ENCODE data around the gene MAPK8. TPM values are rescaled to one million over a fixed set of nuclear protein-coding genes. Genes with fewer than 3 reads are reported as not detected.

MAPK8 gene
- total RNA-seq, 1 experiment from 2014 or later, result 55.7 TPM

DNA sequence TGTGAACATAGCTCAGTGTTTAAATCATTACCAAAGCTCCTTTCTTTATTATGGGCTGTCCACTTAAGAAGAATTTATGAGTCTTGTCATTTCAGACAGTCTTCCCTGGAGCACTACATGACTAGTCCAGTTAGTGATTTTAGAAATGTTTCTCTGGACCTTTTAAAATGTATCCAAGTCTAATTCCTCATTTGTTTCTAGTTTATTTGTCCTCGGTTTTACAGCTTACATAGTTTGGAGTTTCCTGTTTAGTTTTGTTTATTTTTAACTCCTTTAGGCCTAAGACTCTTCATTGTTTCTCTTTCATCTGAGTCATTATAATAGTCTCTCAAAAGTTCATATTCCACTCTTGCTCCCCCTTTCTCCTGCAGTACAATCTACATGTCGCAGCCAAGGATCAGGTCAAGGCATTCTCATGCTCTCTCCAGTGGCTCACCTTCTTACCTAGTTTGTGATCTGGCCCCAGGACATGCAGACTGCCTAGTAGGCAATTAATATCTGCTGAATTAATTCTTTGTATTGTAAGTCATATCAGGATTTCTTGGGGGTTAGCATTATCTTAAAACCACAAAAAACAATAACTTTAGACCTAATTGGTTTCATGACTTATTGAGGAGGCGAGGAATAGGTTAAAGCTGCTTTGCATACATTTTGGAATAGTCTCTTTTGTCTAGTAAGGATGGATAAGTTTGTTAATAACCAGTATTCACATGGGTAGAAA is 93.8 kb downstream of the MAPK8 start:
- H3K4me3 Mint-ChIP-seq (ENCODE audit: low read depth, unreplicated experiment), result peak overlapping the region; percentile 12
- H3K27ac Mint-ChIP-seq (ENCODE audit: unreplicated experiment), result peak overlapping the region; percentile 71
- H3K27me3 Mint-ChIP-seq (ENCODE audit: unreplicated experiment), result no peaks in the 10 kb centered on the region
- no TSS peak for BruUV-seq (replicated peaks)
- H3K4me1 Mint-ChIP-seq (ENCODE audit: low read depth, unreplicated experiment), result peaks cover 34% of the 10 kb centered on the region
- intact Hi-C loops (cut with micrococcal nuclease; ENCODE audit: unreplicated experiment), result no loop called here
- CTCF ChIA-PET, result interaction anchor here (1.9 kb wide), 1 partner anchor 9 kb away, joined by 5 read pairs; no protein-coding TSS in a partner anchor
- H3K36me3 Mint-ChIP-seq (ENCODE audit: insufficient read depth, unreplicated experiment), result no peaks in the 10 kb centered on the region
- no peak for DNase-seq
- no peaks in the 10 kb centered on the region for H3K9me3 Mint-ChIP-seq (ENCODE audit: low read depth, unreplicated experiment)
- TF ChIP-seq CTCF (IDR thresholded peaks at IDR 0.05; ENCODE audit: unreplicated experiment), result no peak

DNA sequence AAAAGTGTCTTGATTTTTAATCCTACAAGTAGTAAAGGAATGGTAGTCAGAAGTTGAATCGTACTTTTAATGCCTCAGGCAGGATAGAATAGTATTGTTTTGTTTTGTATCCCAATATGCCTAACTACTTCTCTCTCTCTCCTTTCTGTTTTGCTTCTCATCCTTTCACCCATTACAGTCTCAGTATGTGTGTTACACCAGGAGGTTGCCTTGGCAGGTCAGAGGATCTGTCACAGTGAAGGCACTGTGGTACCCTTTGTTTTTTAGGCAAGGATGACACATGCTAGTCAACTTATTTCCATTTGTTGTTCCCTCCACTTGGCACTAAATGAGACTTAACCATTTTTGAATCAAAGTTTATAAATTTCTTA is 94.4 kb downstream of the MAPK8 start:
- Mint-ChIP-seq H3K27ac (ENCODE audit: unreplicated experiment) (peak overlapping the region; percentile 71), H3K9me3 (ENCODE audit: low read depth, unreplicated experiment) (no peaks in the 10 kb centered on the region), H3K4me1 (ENCODE audit: low read depth, unreplicated experiment) (peaks cover 34% of the 10 kb centered on the region), H3K36me3 (ENCODE audit: insufficient read depth, unreplicated experiment) (no peaks in the 10 kb centered on the region), H3K4me3 (ENCODE audit: low read depth, unreplicated experiment) (peak overlapping the region; percentile 12), H3K27me3 (ENCODE audit: unreplicated experiment) (no peaks in the 10 kb centered on the region)
- no TSS peak for BruUV-seq (replicated peaks)
- no peak for DNase-seq
- no peak for TF ChIP-seq CTCF (IDR thresholded peaks at IDR 0.05; ENCODE audit: unreplicated experiment)
- CTCF ChIA-PET, result no interaction called here
- intact Hi-C loops (cut with micrococcal nuclease; ENCODE audit: unreplicated experiment), result no loop called here

GRCh38 chr10:48404646-48405045 is 98.2 kb downstream of the MAPK8 start:
- BruUV-seq (replicated peaks), result no TSS peak
- intact Hi-C loops (cut with micrococcal nuclease; ENCODE audit: unreplicated experiment), result no loop called here
- no peak for DNase-seq

GRCh38 chr10:48406204-48406603 is 99.7 kb downstream of the MAPK8 start:
- no peak for TF ChIP-seq CTCF (IDR thresholded peaks at IDR 0.05; ENCODE audit: unreplicated experiment)
- intact Hi-C loops (cut with micrococcal nuclease; ENCODE audit: unreplicated experiment), result no loop called here
- CTCF ChIA-PET, result no interaction called here
- Mint-ChIP-seq H3K27ac (ENCODE audit: unreplicated experiment) (no peak overlapping the region), H3K4me3 (ENCODE audit: low read depth, unreplicated experiment) (no peak overlapping the region), H3K4me1 (ENCODE audit: low read depth, unreplicated experiment) (peaks cover 1% of the 10 kb centered on the region), H3K36me3 (ENCODE audit: insufficient read depth, unreplicated experiment) (no peaks in the 10 kb centered on the region), H3K27me3 (ENCODE audit: unreplicated experiment) (no peaks in the 10 kb centered on the region), H3K9me3 (ENCODE audit: low read depth, unreplicated experiment) (no peaks in the 10 kb centered on the region)
- DNase-seq, result no peak
- BruUV-seq (replicated peaks), result no TSS peak

More at GRCh38 chr10:48404646-48405045, 98.2 kb downstream of the MAPK8 start:
- no peak for TF ChIP-seq CTCF (IDR thresholded peaks at IDR 0.05; ENCODE audit: unreplicated experiment)
- Mint-ChIP-seq H3K4me1 (ENCODE audit: low read depth, unreplicated experiment) (peaks cover 17% of the 10 kb centered on the region), H3K36me3 (ENCODE audit: insufficient read depth, unreplicated experiment) (no peaks in the 10 kb centered on the region), H3K4me3 (ENCODE audit: low read depth, unreplicated experiment) (no peak overlapping the region), H3K9me3 (ENCODE audit: low read depth, unreplicated experiment) (no peaks in the 10 kb centered on the region), H3K27me3 (ENCODE audit: unreplicated experiment) (no peaks in the 10 kb centered on the region), H3K27ac (ENCODE audit: unreplicated experiment) (no peak overlapping the region)
- CTCF ChIA-PET, result no interaction called here
